PC-3 (cell line): ENCODE results near the gene WIPF3. TPM values are rescaled to one million over a fixed set of nuclear protein-coding genes. Genes with fewer than 3 reads are reported as not detected.
"Not testable (repeated sequence)": the region's sequence is repeated elsewhere in the genome, so short reads cannot be mapped to it uniquely, and the experiment has no call there.

ENCODE experiments used
- ATAC-seq: fragments of 200-7000 bp; cut with Tn5 transposase; 2 replicates; pipeline ENCODE4 v1.9.1; 2020; ENCODE audit warnings: mild to moderate bottlenecking, moderate library complexity
- BruUV-seq: library from RNA; stranded (reverse); fragments of 400-500 nt; replicated peaks from 2 replicates; lab custom pipeline; 2021; lab: Mats Ljungman, UMichigan
- CTCF ChIA-PET: fragments of 300-600 bp; sonication (Branson Sonifier 250); formaldehyde crosslinking; loops from one replicate; lab custom pipeline; 2022; ENCODE audit warnings: antibody characterized with exemption; lab: Charles Lee
- POLR2A ChIA-PET: fragments of 300-600 bp; sonication (Branson Sonifier 250); formaldehyde crosslinking; loops from one replicate; lab custom pipeline; 2022; ENCODE audit warnings: antibody characterized with exemption; ENCODE audit not compliant: unreplicated experiment; lab: Charles Lee
- DNase-seq: peaks from one replicate; pipeline ENCODE4 v3.0.0-alpha.2; 2015
- H2AFZ ChIP-seq: fragments of 300-600 bp; sonication (generic); 2 replicates; pipeline ENCODE4 v1.6.0; 2016; ENCODE audit warnings: antibody characterized with exemption, low read length
- H3F3A ChIP-seq: fragments of 300-600 bp; sonication (generic); one replicate; pipeline ENCODE4 v1.6.0; 2017; ENCODE audit warnings: antibody characterized with exemption, low read length, control low read depth, mild to moderate bottlenecking; ENCODE audit not compliant: unreplicated experiment
- H3K27ac ChIP-seq: fragments of 300-600 bp; sonication (generic); 2 replicates; pipeline ENCODE4 v1.5.1; 2016; ENCODE audit warnings: mild to moderate bottlenecking, low read length
- H3K27me3 ChIP-seq: fragments of 300-600 bp; sonication (generic); 2 replicates; pipeline ENCODE4 v1.6.1; 2016; ENCODE audit warnings: low read length, mixed read lengths
- H3K36me3 ChIP-seq: fragments of 300-600 bp; sonication (generic); 2 replicates; pipeline ENCODE4 v1.6.1; 2016; ENCODE audit warnings: low read depth, mixed run types, low read length, mixed read lengths
- H3K4me1 ChIP-seq: fragments of 300-600 bp; sonication (generic); 2 replicates; pipeline ENCODE4 v1.5.1; 2016; ENCODE audit warnings: low read length; ENCODE audit not compliant: insufficient read depth
- H3K4me2 ChIP-seq: fragments of 300-600 bp; sonication (generic); 2 replicates; pipeline ENCODE4 v1.6.0; 2016; ENCODE audit warnings: low read length
- H3K4me3 ChIP-seq: fragments of 300-600 bp; sonication (generic); 2 replicates; pipeline ENCODE4 v1.5.1; 2016; ENCODE audit warnings: mild to moderate bottlenecking, low read length, mixed read lengths
- H3K79me2 ChIP-seq: fragments of 300-600 bp; sonication (generic); 2 replicates; pipeline ENCODE4 v1.6.1; 2017; ENCODE audit warnings: low read length, mixed read lengths
- H3K9ac ChIP-seq: fragments of 300-600 bp; sonication (generic); 2 replicates; pipeline ENCODE4 v1.6.0; 2016; ENCODE audit warnings: mild to moderate bottlenecking, low read length
- H3K9me2 ChIP-seq: fragments of 300-600 bp; sonication (generic); replicated peaks from 2 replicates; pipeline ENCODE4 v1.6.1; 2016; ENCODE audit warnings: mixed run types, low read length, mixed read lengths
- H3K9me3 ChIP-seq: fragments of 300-600 bp; sonication (generic); 2 replicates; pipeline ENCODE4 v1.6.1; 2016; ENCODE audit warnings: low read length, mixed read lengths
- H4K20me1 ChIP-seq: fragments of 300-600 bp; sonication (generic); 2 replicates; pipeline ENCODE4 v1.6.1; 2016; ENCODE audit warnings: low read length, mixed read lengths
- CTCF ChIP-seq: fragments of 300-600 bp; sonication (generic); conservative IDR thresholded peaks from 2 replicates; pipeline ENCODE4 v1.5.1; 2017; ENCODE audit warnings: antibody characterized with exemption, low read depth, mild to moderate bottlenecking, low read length
- EZH2 ChIP-seq: fragments of 300-600 bp; sonication (generic); IDR thresholded peaks from one replicate; pipeline ENCODE4 v1.6.1; 2017; ENCODE audit warnings: antibody characterized with exemption, mild to moderate bottlenecking, low read length; ENCODE audit not compliant: unreplicated experiment
- EZH2phosphoT487 ChIP-seq: fragments of 300-600 bp; sonication (generic); IDR thresholded peaks from 2 replicates; pipeline ENCODE4 v1.6.1; 2018; ENCODE audit warnings: mild to moderate bottlenecking, antibody characterized with exemption, low read length, borderline replicate concordance
- intact Hi-C: fragments of 100-400 bp; cut with micrococcal nuclease; formaldehyde crosslinking; loops from 2 replicates; pipeline ENCODE4 v1.9.0; 2023
- total RNA-seq: library from RNA; depleted of rRNA; stranded (reverse); fragments of >200 nt; gene quantifications from 2 replicates; pipeline ENCODE4 v1.2.3, GENCODE V29; 2014

The WIPF3 gene
- total RNA-seq, 1 experiment from 2014 or later, result 3.4 TPM

- Histone ChIP-seq H3K27me3 (no peaks in the 10 kb centered on the region), H2AFZ (no peak overlapping the region), H3K4me3 (no peak overlapping the region), H4K20me1 (no peaks in the 10 kb centered on the region), H3K79me2 (no peaks in the 10 kb centered on the region), H3K9me2 (no peaks in the 10 kb centered on the region), H3K9ac (no peak overlapping the region), H3K9me3 (no peaks in the 10 kb centered on the region), H3K4me2 (no peak overlapping the region), H3F3A (no peaks in the 10 kb centered on the region), H3K4me1 (peaks cover 6% of the 10 kb centered on the region; the same call in 1 of the 2 replicates), H3K27ac (no peak overlapping the region), H3K36me3 (no peaks in the 10 kb centered on the region)
- TF ChIP-seq CTCF (no peak), EZH2phosphoT487 (no peak), EZH2 (no peak)
- BruUV-seq, result no TSS peak
- ChIA-PET POLR2A (no interaction called here), CTCF (no interaction called here)
- DNase-seq (no peak), ATAC-seq (no peak)
- intact Hi-C loops, result no loop called here
Observed at GRCh38 chr7:29889288-29889687, 83.0 kb downstream of the WIPF3 start.

GRCh38 chr7:29890251-29890650, 83.9 kb downstream of the WIPF3 start:
- no TSS peak for BruUV-seq
- Histone ChIP-seq H3K9ac (no peak overlapping the region), H3K9me3 (no peaks in the 10 kb centered on the region), H4K20me1 (no peaks in the 10 kb centered on the region), H3K27me3 (no peaks in the 10 kb centered on the region), H3K36me3 (no peaks in the 10 kb centered on the region; the same call in 1 of the 2 replicates), H3F3A (no peaks in the 10 kb centered on the region), H3K4me3 (no peak overlapping the region), H3K79me2 (no peaks in the 10 kb centered on the region), H3K4me2 (no peak overlapping the region), H3K27ac (no peak overlapping the region), H2AFZ (no peak overlapping the region), H3K4me1 (no peaks in the 10 kb centered on the region), H3K9me2 (no peaks in the 10 kb centered on the region)
- DNase-seq, result no peak
- TF ChIP-seq EZH2phosphoT487, result no peak
- TF ChIP-seq EZH2, result no peak
- no peak for TF ChIP-seq CTCF
- ChIA-PET CTCF (no interaction called here), POLR2A (no interaction called here)
- intact Hi-C loops, result no loop called here
- no peak for ATAC-seq

- H3K9me2 ChIP-seq, H3K79me2 ChIP-seq, H2AFZ ChIP-seq, ATAC-seq, H3K36me3 ChIP-seq, intact Hi-C loops, POLR2A ChIA-PET, H3K27ac ChIP-seq, DNase-seq, H4K20me1 ChIP-seq, H3K9me3 ChIP-seq, H3K27me3 ChIP-seq, H3K4me3 ChIP-seq, H3K4me1 ChIP-seq, H3K4me2 ChIP-seq, H3F3A ChIP-seq, BruUV-seq, H3K9ac ChIP-seq, CTCF ChIA-PET: not testable (repeated sequence)
Observed at GRCh38 chr7:29890786-29891185, 84.5 kb downstream of the WIPF3 start.
